ENCODE data around the gene AP3S2. TPM values are rescaled to one million over a fixed set of nuclear protein-coding genes. Genes with fewer than 3 reads are reported as not detected.

AP3S2 gene
- total and polyA plus RNA-seq, 2 of the 13 experiments (the other 11 are each of a cell fraction or from before 2014, with no cell fraction given): 17.6 to 44.4 TPM

- TF ChIP-seq CENPX (CRISPR knock-in tag; IDR thresholded peaks at IDR 0.05) (no peak), POGZ (CRISPR knock-in tag; IDR thresholded peaks at IDR 0.05) (0 out of 2 replicates have a peak, but pooled peaks have one; percentile 37), NFKBIZ (CRISPR knock-in tag; IDR thresholded peaks at IDR 0.05) (no peak), ZNF687 (CRISPR knock-in tag; IDR thresholded peaks at IDR 0.05) (peak; percentile 78), ZGPAT (CRISPR knock-in tag; IDR thresholded peaks at IDR 0.05) (peak; percentile 52; the same call in 1 of the 2 replicates), ZNF468 (CRISPR knock-in tag; IDR thresholded peaks at IDR 0.05) (no peak), SRSF4 (IDR thresholded peaks at IDR 0.05; ENCODE audit: low read depth, low read length, poor library complexity, severe bottlenecking) (no peak), ZBTB26 (CRISPR knock-in tag; IDR thresholded peaks at IDR 0.05; ENCODE audit: borderline replicate concordance) (no peak), THAP11 (CRISPR knock-in tag; IDR thresholded peaks at IDR 0.05) (peak; percentile 11; the same call in 1 of the 2 replicates), NONO (IDR thresholded peaks at IDR 0.05) (no peak), NONO (CRISPR knock-in tag; conservative IDR thresholded peaks at IDR 0.05) (peak; percentile 30; the same call in 1 of the 2 replicates), REL (CRISPR knock-in tag; conservative IDR thresholded peaks at IDR 0.05) (0 out of 2 replicates have a peak, but pooled peaks have one; percentile 63), ZNF256 (CRISPR knock-in tag; conservative IDR thresholded peaks at IDR 0.05) (peak; percentile 61; the same call in 1 of the 2 replicates), ZNF646 (CRISPR knock-in tag; IDR thresholded peaks at IDR 0.05) (0 out of 2 replicates have a peak, but pooled peaks have one; percentile 46), SPEN (CRISPR knock-in tag; IDR thresholded peaks at IDR 0.05; ENCODE audit: low read depth) (peak; percentile 30; the same call in 1 of the 2 replicates)
Observed at GRCh38 chr15:89912674-89913396, 19.0 kb upstream of the AP3S2 start, which contains the start of gene ARPIN (continued).

Data from HepG2 (cell line).